ENCODE results near the gene COPB2.
"Not testable (repeated sequence)": the region's sequence is repeated elsewhere in the genome, so short reads cannot be mapped to it uniquely, and the experiment has no call there.

COPB2 gene

DNA sequence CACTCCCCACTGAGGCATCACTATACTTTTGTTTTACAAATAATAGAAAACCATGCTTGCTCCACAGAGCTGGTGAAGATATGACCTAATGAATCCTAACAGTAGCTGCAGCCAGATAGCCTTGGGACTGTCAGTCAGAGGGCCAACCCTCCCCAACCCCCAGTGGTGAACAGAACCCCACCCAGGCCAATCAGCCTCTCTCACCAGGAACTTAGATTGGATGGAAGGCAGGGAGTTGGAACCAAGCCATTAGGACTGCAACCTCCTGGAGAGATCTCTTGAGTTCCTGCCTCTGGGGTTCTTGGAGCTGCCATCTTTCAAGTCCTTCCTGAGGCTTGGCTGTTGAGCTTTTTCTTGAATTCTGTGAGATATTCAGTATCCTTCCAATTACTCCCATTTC, 48.7 kb downstream of the COPB2 start:
- no peaks in the 10 kb centered on the region for H3K4me1 ChIP-seq (ENCODE audit: control insufficient read depth, insufficient read depth, low read length)
- H3K9me3 ChIP-seq (ENCODE audit: control insufficient read depth, insufficient read depth, low read depth, low read length) = no peaks in the 10 kb centered on the region
- H3K27ac ChIP-seq (ENCODE audit: extremely low read depth, low read depth, low read length) = no peak overlapping the region
- H3K4me3 ChIP-seq (ENCODE audit: low read depth, low read length) = no peak overlapping the region
- POLR2A ChIA-PET = no interaction called here
- peaks cover 0 to under 1% of the 10 kb centered on the region in 2 experiments; a peak in 1 of 3 replicates for H3K36me3 ChIP-seq (ENCODE audit: control insufficient read depth in 2 of 2, insufficient read depth in 1 of 2, low read length in 2 of 2)
- TF ChIP-seq GLIS1 (tag by site-specific recombination; IDR thresholded peaks at IDR 0.05) (peak; percentile 31; the same call in 1 of the 2 replicates), ZNF513 (tag by site-specific recombination; IDR thresholded peaks at IDR 0.05) (no peak)
- CTCF ChIA-PET = interaction anchor here (0.5 to 2.1 kb wide), 2 partner anchors 228 to 639 kb away, joined by 3 to 7 read pairs; no protein-coding TSS in a partner anchor

DNA sequence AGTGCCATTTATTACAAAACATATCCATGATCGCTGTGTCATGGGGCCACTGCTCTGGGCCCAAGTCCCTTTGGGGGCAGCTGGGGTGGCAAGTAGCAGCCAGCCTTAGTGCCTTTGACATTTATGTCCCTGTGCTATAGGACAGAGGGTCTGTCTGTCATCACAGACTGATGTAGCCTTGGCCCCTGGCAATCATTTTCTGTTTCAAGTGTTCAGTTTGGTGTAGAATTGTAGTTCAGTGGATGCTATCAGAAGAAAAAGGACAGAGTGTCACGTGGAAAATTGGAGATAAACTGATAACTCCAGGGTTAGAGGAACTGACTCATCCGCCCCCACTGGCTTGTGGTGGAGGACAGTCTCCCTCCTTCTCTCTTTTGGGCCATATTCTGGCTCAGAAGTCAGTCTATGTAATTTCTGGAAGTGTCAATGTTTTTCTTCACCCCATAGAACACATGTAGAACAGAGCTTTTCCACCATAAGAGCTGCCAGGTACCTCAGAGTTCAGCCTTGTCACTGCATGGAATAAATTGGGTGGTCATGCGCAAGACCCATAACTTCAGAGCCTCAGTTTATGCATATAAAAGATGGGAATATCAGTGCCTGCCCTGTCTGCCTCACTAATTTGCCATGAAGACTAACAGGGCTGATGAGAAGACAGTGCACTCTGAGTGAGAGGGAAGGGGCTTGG, 50.1 kb downstream of the COPB2 start:
- CTCF ChIA-PET = no interaction called here
- POLR2A ChIA-PET = interaction anchor here (0.6 kb wide), 1 partner anchor 520 kb away, joined by 5 read pairs; no protein-coding TSS in a partner anchor
- Histone ChIP-seq H3K4me1 (ENCODE audit: control insufficient read depth, insufficient read depth, low read length) (no peaks in the 10 kb centered on the region), H3K9me3 (ENCODE audit: control insufficient read depth, insufficient read depth, low read depth, low read length) (no peaks in the 10 kb centered on the region), H3K4me3 (ENCODE audit: low read depth, low read length) (no peak overlapping the region), H3K36me3 (ENCODE audit: control insufficient read depth in 2 of 2, insufficient read depth in 1 of 2, low read length in 2 of 2) (no peaks in the 10 kb centered on the region), H3K27ac (ENCODE audit: extremely low read depth, low read depth, low read length) (no peak overlapping the region)
- no peak for TF ChIP-seq TCF7L2 (IDR thresholded peaks at IDR 0.05; ENCODE audit: borderline replicate concordance, low read depth, low read length)

- ChIA-PET CTCF (no interaction called here), POLR2A (no interaction called here)
- Histone ChIP-seq H3K9me3 (ENCODE audit: control insufficient read depth, insufficient read depth, low read depth, low read length) (no peaks in the 10 kb centered on the region), H3K4me1 (ENCODE audit: control insufficient read depth, insufficient read depth, low read length) (no peaks in the 10 kb centered on the region), H3K36me3 (ENCODE audit: control insufficient read depth in 2 of 2, insufficient read depth in 1 of 2, low read length in 2 of 2) (no peaks in the 10 kb centered on the region), H3K4me3 (ENCODE audit: low read depth, low read length) (no peak overlapping the region), H3K27ac (ENCODE audit: extremely low read depth, low read depth, low read length) (no peak overlapping the region)
- TF ChIP-seq, protein P1, sequence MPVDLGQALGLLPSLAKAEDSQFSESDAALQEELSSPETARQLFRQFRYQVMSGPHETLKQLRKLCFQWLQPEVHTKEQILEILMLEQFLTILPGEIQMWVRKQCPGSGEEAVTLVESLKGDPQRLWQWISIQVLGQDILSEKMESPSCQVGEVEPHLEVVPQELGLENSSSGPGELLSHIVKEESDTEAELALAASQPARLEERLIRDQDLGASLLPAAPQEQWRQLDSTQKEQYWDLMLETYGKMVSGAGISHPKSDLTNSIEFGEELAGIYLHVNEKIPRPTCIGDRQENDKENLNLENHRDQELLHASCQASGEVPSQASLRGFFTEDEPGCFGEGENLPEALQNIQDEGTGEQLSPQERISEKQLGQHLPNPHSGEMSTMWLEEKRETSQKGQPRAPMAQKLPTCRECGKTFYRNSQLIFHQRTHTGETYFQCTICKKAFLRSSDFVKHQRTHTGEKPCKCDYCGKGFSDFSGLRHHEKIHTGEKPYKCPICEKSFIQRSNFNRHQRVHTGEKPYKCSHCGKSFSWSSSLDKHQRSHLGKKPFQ (tag by site-specific recombination; IDR thresholded peaks at IDR 0.05) = no peak
- no peak for TF ChIP-seq ZNF169 (tag by site-specific recombination; IDR thresholded peaks at IDR 0.05)
- no peak for TF ChIP-seq OSR2 (tag by site-specific recombination; IDR thresholded peaks at IDR 0.05)
- no peak for TF ChIP-seq ZNF138 (tag by site-specific recombination; IDR thresholded peaks at IDR 0.05; ENCODE audit: borderline replicate concordance)
- no peak for TF ChIP-seq KLF8 (tag by site-specific recombination; IDR thresholded peaks at IDR 0.05)
- TF ChIP-seq ZNF701 (tag by site-specific recombination; IDR thresholded peaks at IDR 0.05) = no peak
- no peak for TF ChIP-seq ZNF629 (tag by site-specific recombination; IDR thresholded peaks at IDR 0.05)
- no peak for TF ChIP-seq ZNF654 (tag by site-specific recombination; IDR thresholded peaks at IDR 0.05; ENCODE audit: low read depth)
- no peak for TF ChIP-seq ZFP41 (tag by site-specific recombination; IDR thresholded peaks at IDR 0.05; ENCODE audit: borderline replicate concordance)
- no peak for TF ChIP-seq PRDM6 (tag by site-specific recombination; IDR thresholded peaks at IDR 0.05)
- TF ChIP-seq, protein P2, sequence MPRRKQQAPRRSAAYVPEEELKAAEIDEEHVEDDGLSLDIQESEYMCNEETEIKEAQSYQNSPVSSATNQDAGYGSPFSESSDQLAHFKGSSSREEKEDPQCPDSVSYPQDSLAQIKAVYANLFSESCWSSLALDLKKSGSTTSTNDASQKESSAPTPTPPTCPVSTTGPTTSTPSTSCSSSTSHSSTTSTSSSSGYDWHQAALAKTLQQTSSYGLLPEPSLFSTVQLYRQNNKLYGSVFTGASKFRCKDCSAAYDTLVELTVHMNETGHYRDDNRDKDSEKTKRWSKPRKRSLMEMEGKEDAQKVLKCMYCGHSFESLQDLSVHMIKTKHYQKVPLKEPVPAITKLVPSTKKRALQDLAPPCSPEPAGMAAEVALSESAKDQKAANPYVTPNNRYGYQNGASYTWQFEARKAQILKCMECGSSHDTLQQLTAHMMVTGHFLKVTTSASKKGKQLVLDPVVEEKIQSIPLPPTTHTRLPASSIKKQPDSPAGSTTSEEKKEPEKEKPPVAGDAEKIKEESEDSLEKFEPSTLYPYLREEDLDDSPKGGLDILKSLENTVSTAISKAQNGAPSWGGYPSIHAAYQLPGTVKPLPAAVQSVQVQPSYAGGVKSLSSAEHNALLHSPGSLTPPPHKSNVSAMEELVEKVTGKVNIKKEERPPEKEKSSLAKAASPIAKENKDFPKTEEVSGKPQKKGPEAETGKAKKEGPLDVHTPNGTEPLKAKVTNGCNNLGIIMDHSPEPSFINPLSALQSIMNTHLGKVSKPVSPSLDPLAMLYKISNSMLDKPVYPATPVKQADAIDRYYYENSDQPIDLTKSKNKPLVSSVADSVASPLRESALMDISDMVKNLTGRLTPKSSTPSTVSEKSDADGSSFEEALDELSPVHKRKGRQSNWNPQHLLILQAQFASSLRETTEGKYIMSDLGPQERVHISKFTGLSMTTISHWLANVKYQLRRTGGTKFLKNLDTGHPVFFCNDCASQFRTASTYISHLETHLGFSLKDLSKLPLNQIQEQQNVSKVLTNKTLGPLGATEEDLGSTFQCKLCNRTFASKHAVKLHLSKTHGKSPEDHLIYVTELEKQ (tag by site-specific recombination; IDR thresholded peaks at IDR 0.05; ENCODE audit: borderline replicate concordance) = no peak
- TF ChIP-seq ZNF174 (tag by site-specific recombination; IDR thresholded peaks at IDR 0.05) = no peak
- TF ChIP-seq ZNF391 (tag by site-specific recombination; IDR thresholded peaks at IDR 0.05; ENCODE audit: borderline replicate concordance, low read depth) = no peak
- TF ChIP-seq ZNF362 (tag by site-specific recombination; IDR thresholded peaks at IDR 0.05) = no peak
- TF ChIP-seq ZNF621 (tag by site-specific recombination; IDR thresholded peaks at IDR 0.05) = no peak
- no peak for TF ChIP-seq ZNF677 (tag by site-specific recombination; IDR thresholded peaks at IDR 0.05)
These were observed 51.0 kb downstream of the COPB2 start for GRCh38 chr3:139338405-139338804.

DNA sequence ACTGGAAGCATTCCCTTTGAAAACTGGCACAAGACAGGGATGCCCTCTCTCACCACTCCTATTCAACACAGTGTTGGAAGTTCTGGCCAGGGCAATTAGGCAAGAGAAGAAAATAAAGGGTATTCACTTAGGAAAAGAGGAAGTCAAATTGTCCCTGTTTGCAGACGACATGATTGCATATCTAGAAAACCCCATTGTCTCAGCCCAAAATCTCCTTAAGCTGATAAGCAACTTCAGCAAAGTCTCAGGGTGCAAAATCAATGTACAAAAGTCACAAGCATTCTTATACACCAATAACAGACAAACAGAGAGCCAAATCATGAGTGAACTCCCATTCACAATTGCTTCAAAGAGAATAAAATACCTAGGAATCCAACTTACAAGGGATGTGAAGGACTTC, 54.8 kb downstream of the COPB2 start:
- H3K4me3 ChIP-seq (ENCODE audit: low read depth, low read length); H3K27ac ChIP-seq (ENCODE audit: extremely low read depth, low read depth, low read length); H3K4me1 ChIP-seq (ENCODE audit: control insufficient read depth, insufficient read depth, low read length); POLR2A ChIA-PET; H3K36me3 ChIP-seq (ENCODE audit: control insufficient read depth in 2 of 2, insufficient read depth in 1 of 2, low read length in 2 of 2); CTCF ChIA-PET; H3K9me3 ChIP-seq (ENCODE audit: control insufficient read depth, insufficient read depth, low read depth, low read length): not testable (repeated sequence)

All from HEK293 (cell line).